GM12878 (cell line): Measurements from ENCODE around the gene RNF103. TPM values are rescaled to one million over a fixed set of nuclear protein-coding genes. Genes with fewer than 3 reads are reported as not detected.

Experiments
- ATAC-seq: fragments of 200-7000 bp; cut with Tn5 transposase; 3 replicates; pipeline ENCODE4 v1.9.1; 2020; ENCODE audit warnings: mild to moderate bottlenecking, moderate library complexity
- BruUV-seq: library from RNA; stranded (reverse); fragments of 400-500 nt; replicated peaks from 2 replicates; lab custom pipeline; 2021; lab: Mats Ljungman, UMichigan
- CTCF ChIA-PET: fragments of 300-600 bp; sonication (Branson Sonifier 250); formaldehyde crosslinking; extraction: SDS; loops from one replicate; lab custom pipeline; 2021; ENCODE audit warnings: inconsistent platforms; lab: Yijun Ruan, JAX
- POLR2A ChIA-PET: fragments of 350-600 bp; formaldehyde crosslinking; extraction: SDS; loops from one replicate; lab custom pipeline; 2021; ENCODE audit warnings: inconsistent platforms; lab: Charles Lee
- RAD21 ChIA-PET: fragments of 300-600 bp; sonication (Branson Sonifier 250); formaldehyde crosslinking; loops from one replicate; lab custom pipeline; 2023; ENCODE audit warnings: antibody characterized with exemption; ENCODE audit not compliant: unreplicated experiment; lab: Charles Lee
- SMC1A ChIA-PET: fragments of 300-600 bp; sonication (Branson Sonifier 250); formaldehyde crosslinking; loops from one replicate; lab custom pipeline; 2023; ENCODE audit not compliant: unreplicated experiment, uncharacterized antibody; lab: Charles Lee
- DNase-seq: peaks from one replicate; pipeline ENCODE4 v3.0.0-alpha.2; 2011; ENCODE audit warnings: low read depth, low spot score
- FAIRE-seq: peaks from 3 replicates; lab custom pipeline; 2011; peaks lifted over from hg19 to GRCh38; lab: Jason Lieb, UNC
- H2AFZ ChIP-seq: 2 replicates; pipeline ENCODE4 v1.6.0; 2011; ENCODE audit warnings: low read depth, low read length, control low read depth; ENCODE audit not compliant: control insufficient read depth
- H3K27ac ChIP-seq: 2 replicates; pipeline ENCODE4 v1.5.1; 2011; ENCODE audit warnings: control low read depth; ENCODE audit not compliant: control insufficient read depth, insufficient read depth
- H3K27me3 ChIP-seq, 2 experiments: replicated peaks in 1 of 2; 2 replicates each; pipeline versions ENCODE4 v1.6.0 to v1.6.1; 2011; ENCODE audit warnings: low read length in 1 of 2; ENCODE audit not compliant: control insufficient read depth in 2 of 2, insufficient read depth in 2 of 2
- H3K36me3 ChIP-seq, 2 experiments: 2 replicates each; pipeline ENCODE4 v1.5.1; 2011; ENCODE audit warnings: low read length in 1 of 2; ENCODE audit not compliant: control insufficient read depth in 2 of 2, insufficient read depth in 2 of 2
- H3K4me1 ChIP-seq: 2 replicates; pipeline ENCODE4 v1.6.1; 2011; ENCODE audit warnings: mild to moderate bottlenecking, low read length, moderate library complexity, mixed read lengths; ENCODE audit not compliant: control insufficient read depth, insufficient read depth
- H3K4me2 ChIP-seq: 2 replicates; pipeline ENCODE4 v1.6.0; 2011; ENCODE audit warnings: control low read depth; ENCODE audit not compliant: control insufficient read depth, insufficient read depth
- H3K4me3 ChIP-seq: fragments of 200-600 bp; sonication (generic); 2 replicates; pipeline ENCODE4 v1.5.1; 2016
- H3K79me2 ChIP-seq: 2 replicates; pipeline ENCODE4 v1.6.0; 2011; ENCODE audit warnings: low read length; ENCODE audit not compliant: control insufficient read depth, insufficient read depth
- H3K9ac ChIP-seq: 2 replicates; pipeline ENCODE4 v1.8.0; 2011; ENCODE audit warnings: low read length, control low read depth, mixed read lengths; ENCODE audit not compliant: control insufficient read depth, insufficient read depth
- H3K9me3 ChIP-seq: replicated peaks from 3 replicates; pipeline ENCODE4 v1.5.1; 2011; ENCODE audit warnings: mild to moderate bottlenecking, low read length; ENCODE audit not compliant: control insufficient read depth, insufficient read depth
- H4K20me1 ChIP-seq: 2 replicates; pipeline ENCODE4 v1.6.0; 2011; ENCODE audit not compliant: control insufficient read depth, insufficient read depth
- ASH2L ChIP-seq: fragments of 300-600, 200-600 bp; sonication (generic); IDR thresholded peaks from 2 replicates; pipeline ENCODE4 v1.6.1; 2017; ENCODE audit warnings: low read depth, mild to moderate bottlenecking, borderline replicate concordance
- ATF7 ChIP-seq: fragments of 450-650 bp; IDR thresholded peaks from 2 replicates; pipeline ENCODE4 v1.6.1; 2016; ENCODE audit warnings: low read depth, mild to moderate bottlenecking
- BCLAF1 ChIP-seq: fragments of 450-650 bp; IDR thresholded peaks from 2 replicates; pipeline ENCODE4 v1.6.1; 2017; ENCODE audit warnings: antibody characterized with exemption, mild to moderate bottlenecking, moderate library complexity
- ETV6 ChIP-seq, 2 experiments: fragments of 450-650 bp in 1 of 2; IDR thresholded peaks in 1 of 2; conservative IDR thresholded peaks in 1 of 2; 2 replicates each; pipeline ENCODE4 v1.6.1; 2014; ENCODE audit warnings: antibody characterized with exemption in 1 of 2, borderline replicate concordance in 1 of 2, low read depth in 1 of 2, mild to moderate bottlenecking in 1 of 2, moderate library complexity in 1 of 2
- HDGF ChIP-seq: fragments of 450-650 bp; IDR thresholded peaks from 2 replicates; pipeline ENCODE4 v1.6.1; 2016; ENCODE audit warnings: antibody characterized with exemption
- IKZF1 ChIP-seq: fragments of 450-650 bp; conservative IDR thresholded peaks from 2 replicates; pipeline ENCODE4 v1.6.1; 2017; ENCODE audit warnings: antibody characterized with exemption, mild to moderate bottlenecking
- JUND ChIP-seq: IDR thresholded peaks from 2 replicates; pipeline ENCODE4 v1.6.1; 2012; ENCODE audit warnings: low read depth, mild to moderate bottlenecking, low read length, improper control_type of control experiment, moderate library complexity
- MLLT1 ChIP-seq: fragments of 450-650 bp; IDR thresholded peaks from 2 replicates; pipeline ENCODE4 v1.6.1; 2016; ENCODE audit warnings: mild to moderate bottlenecking
- RBBP5 ChIP-seq: fragments of 200-600 bp; sonication (generic); conservative IDR thresholded peaks from 2 replicates; pipeline ENCODE4 v1.6.1; 2016
- TBL1XR1 ChIP-seq: IDR thresholded peaks from 2 replicates; pipeline ENCODE4 v1.6.1; 2012; ENCODE audit warnings: low read depth, low read length, improper control_type of control experiment
- WRNIP1 ChIP-seq: IDR thresholded peaks from 2 replicates; pipeline ENCODE4 v1.6.1; 2011; ENCODE audit warnings: low read depth, low read length, improper control_type of control experiment, borderline replicate concordance
- YY1 ChIP-seq: IDR thresholded peaks from 2 replicates; pipeline ENCODE4 v1.6.1; 2011; ENCODE audit warnings: low read depth, mild to moderate bottlenecking, low read length
- ZSCAN29 ChIP-seq: fragments of 450-650 bp; IDR thresholded peaks from 2 replicates; pipeline ENCODE4 v1.6.1; 2017; ENCODE audit warnings: mild to moderate bottlenecking, moderate library complexity
- WGBS: methylation state at CpG from one replicate; pipeline ENCODE4 v1.1.6; 2016; ENCODE audit warnings: low lambda C conversion rate; ENCODE audit not compliant: insufficient replicate concordance, insufficient coverage; ENCODE audit errors: missing lambda C conversion rate; 5-methylcytosine and 5-hydroxymethylcytosine counted together
- in situ Hi-C: fragments of 300-500 bp; cut with MboI; formaldehyde crosslinking; loops from 9 replicates; pipeline ENCODE4 v1.14.3; 2018; ENCODE audit warnings: mixed read lengths
- intact Hi-C: fragments of 100-400 bp; cut with micrococcal nuclease; formaldehyde crosslinking; loops from one replicate; pipeline ENCODE4 v1.14.2; 2022; ENCODE audit not compliant: unreplicated experiment
- polyA plus RNA-seq, 11 experiments: library from polyadenylated mRNA; depleted of rRNA in 4 of 11; unstranded in 6 of 11; stranded (reverse) in 5 of 11; fragments of >200 nt; fragmentation: Nextera tagmentation in 4 of 11; fragmentation: Illumina TruSeq in 1 of 11; extraction: Ambion mirVana in 4 of 11; extraction: Trizol in 1 of 11; gene quantifications; 1 replicate in 1 of 11; 2 replicates in 10 of 11; pipeline versions ENCODE4 v1.2.1 to v1.2.3, GENCODE V29; 2011 to 2016; ENCODE audit warnings: inconsistent platforms in 2 of 11, missing spikeins in 2 of 11, low read depth in 1 of 11
- total RNA-seq, 4 experiments: library from RNA; depleted of rRNA in 3 of 4; stranded (reverse); fragments of >200 nt in 3 of 4; fragmentation: Illumina TruSeq in 1 of 4; extraction: Trizol in 1 of 4; gene quantifications; 2 replicates each; pipeline versions ENCODE4 v1.2.1 to v1.2.3, GENCODE V29; 2013 to 2021
- TF ChIP-seq, protein P1 (sequence below): fragments of 450-650 bp; IDR thresholded peaks from 2 replicates; pipeline ENCODE4 v1.6.1; 2016; ENCODE audit warnings: mild to moderate bottlenecking

Gene RNF103
- total and polyA plus RNA-seq, 10 of the 15 experiments (the other 5 are each of a cell fraction or from before 2014, with no cell fraction given) = 2.4 to 11.0 (median 8.0) TPM

GRCh38 chr2:86566158-86566820 is 57.4 kb downstream of the RNF103 start (continued):
- TF ChIP-seq BCLAF1 (no peak), ETV6 (conservative IDR thresholded peaks at IDR 0.05 in 1 of 2, IDR thresholded peaks at IDR 0.05 in 1 of 2; ENCODE audit: borderline replicate concordance in 1 of 2, low read depth in 1 of 2) (no peak)

- peak overlapping the region; percentile 95; the same call in 1 of the 2 replicates for H3K9ac ChIP-seq
- WGBS = 79% methylated on average over 13 of the region's 13 CpGs
- TF ChIP-seq ZSCAN29 (0 out of 2 replicates have a peak, but pooled peaks have one; percentile 67), YY1 (no peak), JUND (no peak), IKZF1 (0 out of 2 replicates have a peak, but pooled peaks have one; percentile 1), HDGF (0 out of 2 replicates have a peak, but pooled peaks have one; percentile 40), ATF7 (no peak), TBL1XR1 (no peak), WRNIP1 (0 out of 2 replicates have a peak, but pooled peaks have one; percentile 9), RBBP5 (no peak), MLLT1 (0 out of 2 replicates have a peak, but pooled peaks have one; percentile 36), ASH2L (no peak)
- TF ChIP-seq, protein P1, sequence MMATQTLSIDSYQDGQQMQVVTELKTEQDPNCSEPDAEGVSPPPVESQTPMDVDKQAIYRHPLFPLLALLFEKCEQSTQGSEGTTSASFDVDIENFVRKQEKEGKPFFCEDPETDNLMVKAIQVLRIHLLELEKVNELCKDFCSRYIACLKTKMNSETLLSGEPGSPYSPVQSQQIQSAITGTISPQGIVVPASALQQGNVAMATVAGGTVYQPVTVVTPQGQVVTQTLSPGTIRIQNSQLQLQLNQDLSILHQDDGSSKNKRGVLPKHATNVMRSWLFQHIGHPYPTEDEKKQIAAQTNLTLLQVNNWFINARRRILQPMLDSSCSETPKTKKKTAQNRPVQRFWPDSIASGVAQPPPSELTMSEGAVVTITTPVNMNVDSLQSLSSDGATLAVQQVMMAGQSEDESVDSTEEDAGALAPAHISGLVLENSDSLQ = no peak
These were observed 60.0 kb downstream of the RNF103 start for GRCh38 chr2:86563650-86564061.

More at GRCh38 chr2:86563650-86564061, 60.0 kb downstream of the RNF103 start:
- Histone ChIP-seq H2AFZ (peak overlapping the region; percentile 97), H3K79me2 (peaks cover 31% of the 10 kb centered on the region), H3K27ac (peak overlapping the region; percentile 99), H4K20me1 (no peaks in the 10 kb centered on the region), H3K27me3 (no peaks in the 10 kb centered on the region), H3K36me3 (no peaks in the 10 kb centered on the region), H3K9me3 (peaks cover 2% of the 10 kb centered on the region), H3K4me2 (peak overlapping the region; percentile 71), H3K4me1 (peaks cover 5% of the 10 kb centered on the region), H3K4me3 (no peak overlapping the region)
- in situ Hi-C loops = no loop called here
- ChIA-PET CTCF (interaction anchor here (0.9 kb wide), 1 partner anchor 123 kb away, joined by 3 read pairs; no protein-coding TSS in a partner anchor), POLR2A (interaction anchor here (0.7 to 3.6 kb wide), 4 partner anchors 54 to 139 kb away, joined by 3 to 20 read pairs (median 9); partner anchors contain the start of gene KDM3A), RAD21 (no interaction called here), SMC1A (interaction anchor here (0.7 to 1.5 kb wide), 4 partner anchors 12 to 122 kb away, joined by 3 to 5 read pairs (median 4); partner anchors contain the start of gene KDM3A)
- TSS peak; percentile 89 for BruUV-seq
- intact Hi-C loops = loop anchor here (2.0 kb wide), 2 partner anchors 59 to 121 kb away; partner anchors contain the start of gene RNF103
- ATAC-seq (no peak), DNase-seq (no peak), FAIRE-seq (no peak)
